Astrocyte (in vitro differentiated cells and primary cell): Measurements from ENCODE around the gene EMX1. TPM values are rescaled to one million over a fixed set of nuclear protein-coding genes. Genes with fewer than 3 reads are reported as not detected.

Experiments
- DNase-seq: peaks from one replicate; pipeline ENCODE4 v3.0.0-alpha.2; 2010; ENCODE audit warnings: low read depth
- FAIRE-seq: peaks from 2 replicates; lab custom pipeline; 2011; peaks lifted over from hg19 to GRCh38; lab: Jason Lieb, UNC
- H2AFZ ChIP-seq: 2 replicates; pipeline ENCODE4 v1.6.0; 2012; ENCODE audit warnings: low read depth, low read length, inconsistent platforms
- H3K27ac ChIP-seq: 2 replicates; pipeline ENCODE4 v1.5.1; 2011; ENCODE audit warnings: low read depth, low read length, inconsistent platforms
- H3K27me3 ChIP-seq: 2 replicates; pipeline ENCODE4 v1.6.0; 2011; ENCODE audit warnings: low read length, inconsistent platforms; ENCODE audit not compliant: insufficient read depth
- H3K36me3 ChIP-seq: 2 replicates; pipeline ENCODE4 v1.5.1; 2011; ENCODE audit warnings: low read length, inconsistent platforms; ENCODE audit not compliant: insufficient read depth
- H3K4me1 ChIP-seq: 2 replicates; pipeline ENCODE4 v1.5.1; 2011; ENCODE audit warnings: low read length, inconsistent platforms; ENCODE audit not compliant: insufficient read depth
- H3K4me2 ChIP-seq: 2 replicates; pipeline ENCODE4 v1.6.0; 2012; ENCODE audit warnings: low read length, inconsistent platforms
- H3K4me3 ChIP-seq: 2 replicates; pipeline ENCODE4 v1.5.1; 2011; ENCODE audit warnings: low read depth, mild to moderate bottlenecking, low read length, inconsistent platforms; ENCODE audit not compliant: insufficient read depth
- H3K79me2 ChIP-seq: 2 replicates; pipeline ENCODE4 v1.6.0; 2012; ENCODE audit warnings: mild to moderate bottlenecking, low read length, inconsistent platforms; ENCODE audit not compliant: insufficient read depth
- H3K9ac ChIP-seq: 2 replicates; pipeline ENCODE4 v1.6.0; 2012; ENCODE audit warnings: mild to moderate bottlenecking, low read length, inconsistent platforms
- H3K9me3 ChIP-seq: 2 replicates; pipeline ENCODE4 v1.5.1; 2012; ENCODE audit warnings: low read depth, mild to moderate bottlenecking, low read length, inconsistent platforms; ENCODE audit not compliant: insufficient read depth
- H4K20me1 ChIP-seq: 2 replicates; pipeline ENCODE4 v1.6.0; 2012; ENCODE audit warnings: low read length, inconsistent platforms; ENCODE audit not compliant: insufficient read depth
- H3K27ac Mint-ChIP-seq: one replicate; pipeline ENCODE4 v1.8.0; 2021; ENCODE audit warnings: mild to moderate bottlenecking, mixed read lengths; ENCODE audit not compliant: unreplicated experiment
- H3K27me3 Mint-ChIP-seq: one replicate; pipeline ENCODE4 v1.8.0; 2021; ENCODE audit warnings: low read depth, mixed read lengths; ENCODE audit not compliant: unreplicated experiment
- H3K36me3 Mint-ChIP-seq: one replicate; pipeline ENCODE4 v1.8.0; 2021; ENCODE audit warnings: low read depth, mixed read lengths; ENCODE audit not compliant: unreplicated experiment
- H3K4me1 Mint-ChIP-seq: one replicate; pipeline ENCODE4 v1.8.0; 2021; ENCODE audit warnings: low read depth, mixed read lengths; ENCODE audit not compliant: unreplicated experiment
- H3K4me3 Mint-ChIP-seq: one replicate; pipeline ENCODE4 v1.8.0; 2021; ENCODE audit warnings: mild to moderate bottlenecking, moderate library complexity, mixed read lengths; ENCODE audit not compliant: unreplicated experiment
- H3K9me3 Mint-ChIP-seq: one replicate; pipeline ENCODE4 v1.8.0; 2021; ENCODE audit warnings: mild to moderate bottlenecking, mixed read lengths; ENCODE audit not compliant: unreplicated experiment
- CTCF ChIP-seq: IDR thresholded peaks from 2 replicates; pipeline ENCODE4 v1.5.1; 2011; ENCODE audit warnings: low read depth, mild to moderate bottlenecking, inconsistent platforms, low read length, moderate library complexity; ENCODE audit not compliant: insufficient read depth
- EZH2 ChIP-seq: IDR thresholded peaks from 2 replicates; pipeline ENCODE4 v1.6.1; 2012; ENCODE audit warnings: mild to moderate bottlenecking, low read length, inconsistent platforms; ENCODE audit not compliant: insufficient read depth
- total RNA-seq: library from RNA; stranded (reverse); gene quantifications from 2 replicates; pipeline ENCODE4 v1.2.1, GENCODE V29; 2021

EMX1 gene
- total RNA-seq, 1 donor from 2014 or later = 0.48 TPM

GRCh38 chr2:72942881-72943418, 25.6 kb downstream of the EMX1 start:
- TF ChIP-seq CTCF (no peak), EZH2 (no peak)
- H3K27ac ChIP-seq = no peak overlapping the region

GRCh38 chr2:72943540-72944395, 26.4 kb downstream of the EMX1 start:
- Histone ChIP-seq H3K79me2 (no peaks in the 10 kb centered on the region), H3K9me3 (no peaks in the 10 kb centered on the region), H2AFZ (no peak overlapping the region), H3K4me1 (peaks cover 15% of the 10 kb centered on the region), H3K4me2 (no peak overlapping the region), H3K9ac (no peak overlapping the region), H3K36me3 (no peaks in the 10 kb centered on the region), H3K27me3 (no peaks in the 10 kb centered on the region), H3K4me3 (no peak overlapping the region), H4K20me1 (peaks cover 27% of the 10 kb centered on the region), H3K27ac (no peak overlapping the region)
- no peak for TF ChIP-seq EZH2
- no peak for TF ChIP-seq CTCF
- peaks cover 24% of the 10 kb centered on the region for H3K27me3 Mint-ChIP-seq
- peaks cover 11% of the 10 kb centered on the region for H3K4me1 Mint-ChIP-seq
- peaks cover 13% of the 10 kb centered on the region for H3K36me3 Mint-ChIP-seq
- no peak for FAIRE-seq
- DNase-seq = no peak
- no peak overlapping the region for H3K27ac Mint-ChIP-seq
- H3K9me3 Mint-ChIP-seq = peaks cover 6% of the 10 kb centered on the region
- no peak overlapping the region for H3K4me3 Mint-ChIP-seq

More at GRCh38 chr2:72942881-72943418, 25.6 kb downstream of the EMX1 start:
- Histone ChIP-seq H4K20me1 (peaks cover 27% of the 10 kb centered on the region), H3K9me3 (no peaks in the 10 kb centered on the region), H2AFZ (no peak overlapping the region), H3K4me2 (no peak overlapping the region), H3K4me3 (no peak overlapping the region), H3K9ac (no peak overlapping the region), H3K36me3 (no peaks in the 10 kb centered on the region), H3K4me1 (peaks cover 15% of the 10 kb centered on the region), H3K27me3 (no peaks in the 10 kb centered on the region), H3K79me2 (no peaks in the 10 kb centered on the region)
- Mint-ChIP-seq H3K4me3 (no peak overlapping the region), H3K4me1 (peaks cover 11% of the 10 kb centered on the region), H3K27ac (no peak overlapping the region), H3K27me3 (peaks cover 28% of the 10 kb centered on the region), H3K36me3 (peaks cover 12% of the 10 kb centered on the region), H3K9me3 (peaks cover 7% of the 10 kb centered on the region)
- DNase-seq (no peak), FAIRE-seq (no peak)
